Stimulated activated CD4-positive, alpha-beta T cell treated with anti-CD3 and anti-CD28 coated beads, Interleukin-12 subunit alpha, Interleukin-12 subunit beta, amount 100 ng/mL, for 4 hours (primary cell): ENCODE results near the gene DCTN3.

Experiments
- DNase-seq: peaks from one replicate; pipeline ENCODE4 v3.0.0-alpha.2; 2020

The DCTN3 gene

DNA sequence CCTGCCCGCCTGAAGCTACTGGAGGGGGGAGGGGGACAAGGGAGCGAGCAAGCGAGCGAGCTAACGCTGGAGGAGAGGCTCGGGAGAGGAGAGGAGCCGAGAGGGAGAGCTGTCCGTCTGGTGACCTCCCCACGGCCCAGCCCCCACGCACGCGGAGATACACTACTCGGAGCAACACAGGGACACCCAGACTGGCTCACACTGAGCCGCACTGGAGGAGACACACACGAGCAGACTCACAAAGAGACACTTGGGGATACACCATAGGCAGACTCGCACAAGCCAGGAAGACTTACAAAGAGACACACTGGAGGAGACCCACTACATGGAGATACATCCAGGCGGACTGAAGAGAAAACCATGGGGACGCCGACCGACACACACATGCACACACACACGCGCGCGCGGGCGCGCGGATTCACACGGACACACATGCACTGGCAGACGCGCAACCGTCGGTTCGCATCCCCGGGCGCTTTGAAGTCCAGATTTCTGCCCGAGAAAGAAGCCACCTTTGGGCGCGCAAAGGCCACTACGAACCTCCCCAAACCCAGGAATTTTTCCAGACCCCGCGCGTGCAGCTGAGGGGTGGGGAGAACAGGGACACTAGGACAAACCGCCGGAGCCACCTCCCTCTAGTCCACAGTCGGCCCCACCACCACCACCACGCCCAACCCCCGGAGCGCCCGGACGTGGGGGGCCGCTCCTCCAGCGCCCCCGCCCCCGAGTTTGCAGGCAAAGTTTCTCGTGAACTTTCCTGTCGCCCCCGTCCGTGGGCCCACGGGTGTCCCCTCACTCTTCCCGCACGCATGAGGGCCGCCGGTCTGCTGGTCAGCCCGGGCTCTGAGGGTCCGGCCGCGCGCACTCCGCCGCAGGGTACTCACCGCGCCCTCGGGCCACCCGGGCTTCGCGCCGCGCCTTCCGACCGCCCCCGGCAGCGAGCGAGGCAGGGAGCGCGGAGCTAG is 31.3 kb downstream of the DCTN3 start:
- DNase-seq, result no peak

DNA sequence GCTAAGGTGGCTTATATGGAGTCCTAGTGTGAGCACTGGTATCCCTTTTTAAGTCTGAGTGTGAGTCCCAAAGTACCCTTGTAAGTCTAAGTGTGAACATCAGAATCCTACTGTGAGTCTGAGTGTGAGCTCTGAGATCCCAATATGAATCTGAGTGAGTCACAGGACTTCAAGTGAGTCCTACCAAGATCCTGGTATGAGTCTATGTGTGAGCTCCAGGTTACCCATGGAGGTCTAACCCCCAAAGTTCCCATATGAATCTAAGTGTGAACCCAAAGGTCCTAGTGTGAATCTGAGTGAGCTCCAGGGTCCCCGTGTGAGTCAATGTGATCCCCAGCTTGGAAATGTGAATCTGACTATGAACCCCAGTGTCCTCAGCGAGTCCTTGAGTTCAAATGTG is 33.0 kb downstream of the DCTN3 start:
- DNase-seq, result no peak

GRCh38 chr9:34585946-34586669 is 34.2 kb downstream of the DCTN3 start:
- DNase-seq, result no peak

DNA sequence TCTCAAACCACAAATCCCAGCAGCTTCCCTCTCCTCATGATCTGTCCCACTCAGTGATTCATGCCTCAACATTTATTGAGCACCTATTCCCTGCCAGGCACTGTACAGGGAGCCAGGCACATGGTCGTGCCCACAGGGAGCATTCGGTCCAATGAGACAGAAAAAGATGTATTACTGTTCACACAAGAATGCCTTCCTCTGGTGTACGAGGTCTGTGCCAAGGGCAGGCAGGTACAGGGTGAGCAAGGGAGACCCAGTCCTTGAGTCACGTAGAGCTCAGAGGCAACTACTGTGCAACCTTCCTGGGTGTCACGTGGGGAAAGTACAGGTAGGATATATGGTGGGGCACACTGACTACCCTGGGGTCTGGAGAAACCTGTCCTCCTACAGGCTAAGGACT is 35.3 kb downstream of the DCTN3 start:
- no peak for DNase-seq

DNA sequence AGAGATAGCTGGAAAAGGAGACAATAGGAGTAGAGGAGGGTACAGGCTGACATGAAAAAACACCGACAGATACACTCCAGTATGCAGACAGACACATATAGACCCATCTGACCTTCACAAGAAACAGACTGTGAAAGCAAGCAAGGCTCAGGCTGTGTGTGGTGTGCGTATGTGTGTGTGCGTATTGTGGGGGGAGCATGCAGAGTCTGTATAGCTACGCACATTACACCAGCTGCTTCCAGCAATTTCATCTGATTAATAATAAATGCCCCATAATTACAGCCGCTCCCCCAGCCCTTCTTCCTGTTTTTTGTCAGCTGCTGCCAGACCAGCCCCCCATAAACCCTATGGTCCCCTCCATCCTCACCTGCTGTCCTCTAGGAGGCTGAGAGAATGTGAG is 37.5 kb downstream of the DCTN3 start:
- DNase-seq, result no peak

DNA sequence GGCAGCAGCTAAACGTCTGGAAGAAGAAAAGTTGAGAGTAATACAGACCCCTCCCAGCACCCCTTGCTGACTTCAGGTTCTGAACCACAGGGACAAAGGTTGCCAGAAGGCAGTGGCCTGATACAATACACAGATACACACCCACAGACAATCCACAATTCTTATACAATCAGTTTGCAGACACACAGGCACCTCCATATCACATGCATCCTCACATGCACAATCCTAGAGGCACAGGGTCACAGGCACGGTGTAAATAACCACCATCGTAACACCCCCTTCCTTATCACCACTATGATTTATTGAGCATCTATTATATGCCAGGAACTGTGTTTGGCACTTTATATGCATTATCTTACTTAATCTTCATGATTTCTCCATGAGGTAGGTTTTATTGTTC is 39.0 kb downstream of the DCTN3 start:
- DNase-seq, result no peak

- DNase-seq, result no peak
These were observed 39.9 kb downstream of the DCTN3 start for GRCh38 chr9:34580358-34580757.

DNA sequence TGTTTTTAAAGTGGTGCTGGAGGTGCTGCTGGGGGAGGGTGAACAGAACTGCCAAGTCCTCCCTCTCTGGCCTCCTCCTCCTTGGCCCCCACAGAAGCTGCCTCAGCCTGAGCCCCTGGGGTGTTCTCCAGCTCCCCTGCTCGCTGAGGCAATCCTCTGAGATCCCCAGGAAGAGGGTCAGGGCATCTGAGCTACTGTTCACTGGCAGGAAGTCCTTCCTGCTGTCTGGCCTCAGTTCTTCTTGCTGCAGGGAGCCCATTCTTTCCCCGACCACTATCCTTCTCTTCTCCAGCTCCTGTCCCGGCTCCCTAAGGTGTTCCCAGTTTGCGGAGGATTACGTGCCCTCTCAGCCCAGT is 40.5 kb downstream of the DCTN3 start:
- DNase-seq, result no peak

GRCh38 chr9:34579104-34579807 is 41.0 kb downstream of the DCTN3 start:
- no peak for DNase-seq

- no peak for DNase-seq
These were observed 41.8 kb downstream of the DCTN3 start for GRCh38 chr9:34578241-34579103.

- DNase-seq, result no peak
These were observed 42.7 kb downstream of the DCTN3 start for GRCh38 chr9:34577400-34578240.

- no peak for DNase-seq
These were observed 43.5 kb downstream of the DCTN3 start for GRCh38 chr9:34576597-34577399.

DNA sequence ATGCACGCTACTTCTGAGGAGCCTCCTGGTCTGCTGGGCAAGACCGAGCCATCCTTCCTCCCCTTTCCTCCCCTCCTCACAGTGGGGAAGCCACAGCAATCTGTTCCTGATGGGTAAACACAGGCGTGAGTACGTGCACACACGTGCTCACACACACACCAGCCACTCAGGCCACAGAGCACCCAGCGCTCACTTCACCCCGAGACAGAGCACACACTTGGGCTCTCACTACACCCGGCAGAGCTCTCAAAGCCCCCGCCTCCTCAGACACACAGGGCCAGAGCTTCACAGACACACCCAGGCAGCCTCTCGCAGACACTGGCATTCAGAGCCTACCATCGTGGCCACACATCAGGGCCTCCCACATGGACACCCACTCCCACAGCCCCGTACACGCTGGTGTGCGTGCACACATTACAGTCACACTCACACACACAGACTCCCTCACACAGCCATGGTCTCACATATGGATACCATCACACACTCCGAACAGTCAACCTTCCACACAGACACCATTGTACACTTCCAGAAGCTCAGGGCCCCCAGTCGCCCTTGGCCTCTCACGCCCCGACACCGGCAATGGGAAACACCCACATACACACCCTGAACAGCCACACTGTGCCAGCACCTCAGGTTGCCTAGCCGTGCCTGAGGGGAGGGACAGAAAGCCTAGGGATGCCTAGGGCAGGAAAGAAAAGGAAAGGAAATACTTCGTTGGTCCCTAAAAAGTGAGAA is 44.3 kb downstream of the DCTN3 start:
- no peak for DNase-seq

GRCh38 chr9:34575241-34575640 is 45.1 kb downstream of the DCTN3 start:
- no peak for DNase-seq

GRCh38 chr9:34574571-34574970 is 45.7 kb downstream of the DCTN3 start:
- no peak for DNase-seq

DNA sequence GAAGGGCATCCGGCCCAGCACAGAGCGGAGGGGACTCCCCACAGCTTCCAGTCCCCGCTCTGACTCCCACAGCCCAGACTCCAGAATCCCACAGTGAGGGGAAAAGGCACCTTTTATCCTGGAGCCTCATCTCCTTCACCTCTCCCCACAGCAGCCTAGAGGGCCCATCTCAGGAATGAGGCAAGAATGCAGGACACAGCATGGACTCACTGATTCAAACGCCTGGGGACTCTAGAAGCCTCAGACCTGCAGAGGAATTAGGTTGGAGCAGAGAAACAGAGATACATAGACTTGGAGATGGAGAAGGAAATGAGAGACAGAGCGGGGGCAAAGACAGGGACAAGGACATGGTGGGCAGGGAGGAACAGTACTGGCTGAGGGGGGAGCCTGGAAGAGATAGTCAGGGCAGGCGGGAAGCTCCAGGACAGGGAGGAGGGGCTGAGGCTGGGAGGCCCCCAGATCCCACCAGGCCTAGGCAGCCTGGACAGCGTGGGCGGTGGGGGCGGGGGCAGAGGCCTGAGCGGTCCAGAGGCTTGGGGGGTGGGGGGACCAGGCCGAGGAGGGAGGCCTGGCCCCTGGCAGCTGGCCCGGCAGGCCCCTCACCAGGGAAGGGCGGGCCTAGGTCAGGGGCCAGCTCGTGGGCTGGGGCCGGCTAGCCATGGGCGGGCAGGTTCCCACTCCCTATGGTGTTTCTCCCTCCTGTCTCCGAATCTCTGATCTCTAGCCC is 46.5 kb downstream of the DCTN3 start:
- no peak for DNase-seq

DNA sequence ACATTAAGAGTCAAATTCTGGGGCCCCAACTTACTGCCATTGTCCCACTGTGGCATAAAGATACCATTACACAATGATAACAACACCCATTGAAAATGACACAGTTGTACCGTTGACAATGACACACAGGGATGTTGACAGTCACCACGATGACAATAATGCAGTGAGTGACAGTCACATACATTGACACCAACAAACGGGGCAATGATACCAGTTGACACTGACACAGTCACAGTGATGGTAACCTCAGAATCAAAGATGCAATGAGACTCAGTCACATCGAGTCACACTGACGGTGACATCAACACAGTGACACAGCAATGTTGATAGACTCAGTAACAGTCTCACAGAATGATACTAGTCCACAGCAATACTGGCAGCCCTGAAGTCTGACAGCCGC is 47.7 kb downstream of the DCTN3 start:
- no peak for DNase-seq

- DNase-seq, result no peak
These were observed 48.2 kb downstream of the DCTN3 start for GRCh38 chr9:34572092-34572491.

- no peak for DNase-seq
These were observed 48.8 kb downstream of the DCTN3 start for GRCh38 chr9:34571481-34571810.
